Panc1 (cell line): ENCODE measurements around the gene UBASH3A. TPM values are rescaled to one million over a fixed set of nuclear protein-coding genes. Genes with fewer than 3 reads are reported as not detected.

ENCODE experiments used
- ATAC-seq: fragments of 200-7000 bp; cut with Tn5 transposase; 2 replicates; pipeline ENCODE4 v1.9.1; 2020; ENCODE audit warnings: mild to moderate bottlenecking, moderate library complexity
- BruUV-seq: library from RNA; stranded (reverse); fragments of 400-500 nt; replicated peaks from 2 replicates; lab custom pipeline; 2021; lab: Mats Ljungman, UMichigan
- CTCF ChIA-PET: fragments of 300-600 bp; sonication (Branson Sonifier 250); formaldehyde crosslinking; loops from one replicate; lab custom pipeline; 2022; ENCODE audit warnings: antibody characterized with exemption; lab: Charles Lee
- POLR2A ChIA-PET: fragments of 300-600 bp; sonication (Branson Sonifier 250); formaldehyde crosslinking; loops from one replicate; lab custom pipeline; 2022; ENCODE audit warnings: antibody characterized with exemption; lab: Charles Lee
- DNase-seq: peaks from one replicate; pipeline ENCODE4 v3.0.0-alpha.2; 2010; ENCODE audit warnings: low read depth, low spot score
- H3K27ac ChIP-seq: 2 replicates; pipeline ENCODE4 v1.5.1; 2011; ENCODE audit warnings: mild to moderate bottlenecking, low read length, inconsistent platforms
- H3K27me3 ChIP-seq: fragments of 200-500 bp; sonication (Bioruptor generic); 2 replicates; pipeline ENCODE4 v1.6.0; 2014; ENCODE audit warnings: low read length, inconsistent platforms; ENCODE audit not compliant: control insufficient read depth, insufficient read depth
- H3K36me3 ChIP-seq: fragments of 200-500 bp; sonication (Bioruptor generic); 2 replicates; pipeline ENCODE4 v1.5.1; 2014; ENCODE audit warnings: inconsistent platforms, mild to moderate bottlenecking, low read length, moderate library complexity; ENCODE audit not compliant: control insufficient read depth, insufficient read depth
- H3K4me1 ChIP-seq: 2 replicates; pipeline ENCODE4 v1.5.1; 2011; ENCODE audit warnings: inconsistent platforms, mild to moderate bottlenecking, low read length, moderate library complexity; ENCODE audit not compliant: control insufficient read depth, insufficient read depth
- H3K4me3 ChIP-seq, 2 experiments: 2 replicates each; pipeline ENCODE4 v1.5.1; 2011 to 2012; ENCODE audit warnings: low read depth in 2 of 2, low read length in 2 of 2, mild to moderate bottlenecking in 2 of 2, inconsistent platforms in 1 of 2, moderate library complexity in 1 of 2
- H3K9me3 ChIP-seq: fragments of 200-500 bp; sonication (Bioruptor generic); 2 replicates; pipeline ENCODE4 v1.5.1; 2014; ENCODE audit warnings: low read depth, mild to moderate bottlenecking, inconsistent platforms, low read length, moderate library complexity; ENCODE audit not compliant: control insufficient read depth, insufficient read depth
- POLR2AphosphoS5 ChIP-seq: IDR thresholded peaks from 2 replicates; pipeline ENCODE4 v1.6.1; 2012; ENCODE audit warnings: mild to moderate bottlenecking, low read depth, low read length, moderate library complexity
- REST ChIP-seq, 2 experiments: IDR thresholded peaks; 2 replicates each; pipeline ENCODE4 v1.6.1; 2011 to 2012; ENCODE audit warnings: low read depth in 2 of 2, control low read depth in 1 of 2, low read length in 1 of 2, mild to moderate bottlenecking in 1 of 2, moderate library complexity in 1 of 2; ENCODE audit not compliant: insufficient read depth in 1 of 2
- SIN3A ChIP-seq: IDR thresholded peaks from 2 replicates; pipeline ENCODE4 v1.6.1; 2012; ENCODE audit warnings: low read depth, mild to moderate bottlenecking, low read length, moderate library complexity, borderline replicate concordance; ENCODE audit not compliant: insufficient read depth
- TCF7L2 ChIP-seq: IDR thresholded peaks from 2 replicates; pipeline ENCODE4 v1.6.1; 2011; ENCODE audit warnings: mild to moderate bottlenecking, low read depth, low read length, inconsistent platforms
- in situ Hi-C: cut with HindIII; loops from 2 replicates; pipeline ENCODE4 v1.10.0; 2016; ENCODE audit warnings: low sequenced_read_pairs, low pct_unique_long_range_greater_than_20kb
- intact Hi-C: fragments of 100-400 bp; cut with micrococcal nuclease; formaldehyde crosslinking; loops from one replicate; pipeline ENCODE4 v1.10.0; 2022; ENCODE audit not compliant: unreplicated experiment
- total RNA-seq: library from RNA; stranded (reverse); gene quantifications from one replicate; pipeline ENCODE4 v1.2.1, GENCODE V29; 2021; ENCODE audit not compliant: unreplicated experiment
- TF ChIP-seq, protein P1 (sequence below): fragments of 450-650 bp; IDR thresholded peaks from 2 replicates; pipeline ENCODE4 v1.5.1; 2017; ENCODE audit warnings: mild to moderate bottlenecking

The UBASH3A gene
- total RNA-seq, 1 experiment from 2014 or later = 0.33 TPM

DNA sequence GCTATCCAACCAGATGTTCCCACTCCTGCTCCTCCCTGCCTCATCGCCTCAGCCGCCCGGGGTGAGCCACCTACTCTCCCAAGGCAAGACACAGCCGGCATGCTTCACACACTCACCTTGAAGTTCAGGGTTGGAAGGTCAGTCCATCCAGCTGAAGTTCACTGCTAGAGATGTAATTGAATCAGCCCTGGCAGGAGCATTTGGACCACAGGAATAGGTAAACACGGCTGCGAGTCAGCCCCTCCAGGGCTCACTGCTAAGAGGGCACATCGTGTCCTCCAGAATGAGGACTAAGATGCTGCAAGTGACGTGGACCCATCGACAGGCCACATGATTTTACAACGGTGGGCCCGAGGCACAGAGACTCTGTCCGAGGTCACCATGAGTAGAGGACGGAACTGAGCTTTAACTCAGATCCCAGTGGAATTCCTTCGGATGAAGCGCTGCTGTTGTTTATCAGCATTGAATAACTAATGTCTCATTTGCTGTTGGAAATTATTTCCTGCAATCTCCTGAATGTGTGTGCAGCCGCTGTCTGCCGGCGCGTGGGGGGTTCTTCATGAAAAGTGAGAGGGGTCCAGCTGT lies 50.4 kb downstream of the UBASH3A start:
- TF ChIP-seq SIN3A (no peak), POLR2AphosphoS5 (no peak), REST (IDR thresholded peaks at IDR 0.05; ENCODE audit: insufficient read depth in 1 of 2, low read depth in 2 of 2, low read length in 1 of 2) (no peak), TCF7L2 (no peak)
- TF ChIP-seq, protein P1, sequence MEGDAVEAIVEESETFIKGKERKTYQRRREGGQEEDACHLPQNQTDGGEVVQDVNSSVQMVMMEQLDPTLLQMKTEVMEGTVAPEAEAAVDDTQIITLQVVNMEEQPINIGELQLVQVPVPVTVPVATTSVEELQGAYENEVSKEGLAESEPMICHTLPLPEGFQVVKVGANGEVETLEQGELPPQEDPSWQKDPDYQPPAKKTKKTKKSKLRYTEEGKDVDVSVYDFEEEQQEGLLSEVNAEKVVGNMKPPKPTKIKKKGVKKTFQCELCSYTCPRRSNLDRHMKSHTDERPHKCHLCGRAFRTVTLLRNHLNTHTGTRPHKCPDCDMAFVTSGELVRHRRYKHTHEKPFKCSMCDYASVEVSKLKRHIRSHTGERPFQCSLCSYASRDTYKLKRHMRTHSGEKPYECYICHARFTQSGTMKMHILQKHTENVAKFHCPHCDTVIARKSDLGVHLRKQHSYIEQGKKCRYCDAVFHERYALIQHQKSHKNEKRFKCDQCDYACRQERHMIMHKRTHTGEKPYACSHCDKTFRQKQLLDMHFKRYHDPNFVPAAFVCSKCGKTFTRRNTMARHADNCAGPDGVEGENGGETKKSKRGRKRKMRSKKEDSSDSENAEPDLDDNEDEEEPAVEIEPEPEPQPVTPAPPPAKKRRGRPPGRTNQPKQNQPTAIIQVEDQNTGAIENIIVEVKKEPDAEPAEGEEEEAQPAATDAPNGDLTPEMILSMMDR = no peak
- ChIA-PET CTCF (no interaction called here), POLR2A (no interaction called here)
- H3K4me1 ChIP-seq = no peaks in the 10 kb centered on the region
- in situ Hi-C loops = no loop called here
- no peaks in the 10 kb centered on the region for H3K36me3 ChIP-seq
- no peak overlapping the region for H3K4me3 ChIP-seq
- no peak overlapping the region for H3K27ac ChIP-seq
- H3K27me3 ChIP-seq = no peaks in the 10 kb centered on the region
- intact Hi-C loops = no loop called here
- no peaks in the 10 kb centered on the region for H3K9me3 ChIP-seq
- ATAC-seq = no peak
- BruUV-seq = no TSS peak
- DNase-seq = no peak

DNA sequence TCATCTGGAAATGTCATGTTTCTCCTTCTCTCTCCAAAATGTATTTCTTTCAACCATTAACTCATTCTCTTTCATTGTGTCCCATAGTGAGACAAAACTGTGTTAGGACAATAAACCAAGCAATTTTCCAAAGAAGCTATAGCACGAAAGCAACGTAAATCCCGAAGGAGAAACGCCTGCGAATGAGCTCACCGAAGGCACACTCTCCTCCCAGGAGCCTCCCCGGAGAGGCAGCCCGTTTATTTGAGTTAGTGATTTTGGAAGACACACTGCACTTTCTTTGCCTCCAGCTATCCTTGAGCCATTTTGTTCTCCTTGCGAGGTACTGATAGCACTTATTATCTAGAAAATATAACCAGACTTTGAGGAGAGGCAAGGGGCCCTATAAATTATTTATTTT lies 51.1 kb downstream of the UBASH3A start:
- ATAC-seq (no peak), DNase-seq (no peak)
- CTCF ChIA-PET = no interaction called here
- H3K9me3 ChIP-seq = no peaks in the 10 kb centered on the region
- H3K27ac ChIP-seq = no peak overlapping the region
- no peaks in the 10 kb centered on the region for H3K4me1 ChIP-seq
- no peaks in the 10 kb centered on the region for H3K36me3 ChIP-seq
- no peaks in the 10 kb centered on the region for H3K27me3 ChIP-seq
- TF ChIP-seq TCF7L2 = no peak
- TF ChIP-seq POLR2AphosphoS5 = no peak
- TF ChIP-seq SIN3A = no peak
- TF ChIP-seq, protein P1 = no peak
- TF ChIP-seq REST (IDR thresholded peaks at IDR 0.05; ENCODE audit: insufficient read depth in 1 of 2, low read depth in 2 of 2, low read length in 1 of 2) = no peak
- POLR2A ChIA-PET = no interaction called here
- in situ Hi-C loops = no loop called here
- BruUV-seq = no TSS peak
- no peak overlapping the region for H3K4me3 ChIP-seq
- intact Hi-C loops = no loop called here
